Tibial artery (tissue), 4 donors: ENCODE data around the gene ZNF3.

Experiments used
- DNase-seq, 2 donors: peaks; one replicate each; pipeline ENCODE4 v3.0.0-alpha.2; 2019
- H3K27ac ChIP-seq, 2 donors: fragments of 200-600 bp; sonication (generic) in 1 of 2; 1 replicate in 1 of 2; 2 replicates in 1 of 2; pipeline ENCODE4 v1.5.1; 2018 to 2019; ENCODE audit warnings: mild to moderate bottlenecking in 1 of 2
- H3K27me3 ChIP-seq, 2 donors: fragments of 200-600 bp; sonication (generic) in 1 of 2; one replicate each; pipeline versions ENCODE4 v1.5.1 to v1.6.0; 2016 to 2019
- H3K36me3 ChIP-seq, 3 donors: fragments of 200-600 bp; sonication (generic) in 2 of 3; one replicate each; pipeline ENCODE4 v1.5.1; 2016 to 2019; ENCODE audit warnings: mild to moderate bottlenecking in 2 of 3
- H3K4me1 ChIP-seq, 4 donors: fragments of 200-600 bp; sonication (generic) in 2 of 4; 1 replicate in 3 of 4; 2 replicates in 1 of 4; pipeline ENCODE4 v1.5.1; 2016 to 2019
- H3K4me3 ChIP-seq, 2 donors: fragments of 200-600 bp; sonication (generic) in 1 of 2; 1 replicate in 1 of 2; 2 replicates in 1 of 2; pipeline ENCODE4 v1.5.1; 2018 to 2019; ENCODE audit warnings: mild to moderate bottlenecking in 2 of 2
- H3K9me3 ChIP-seq, 3 donors: fragments of 200-600 bp; sonication (generic) in 1 of 3; one replicate each; pipeline ENCODE4 v1.5.1; 2016 to 2019
- intact Hi-C: fragments of 100-400 bp; cut with DNase I; formaldehyde crosslinking; loops from one replicate; pipeline ENCODE4 v1.15.0; 2023; ENCODE audit warnings: low total_unique reads
- TF ChIP-seq, protein P1 (sequence below), 2 experiments: fragments of 200-600 bp in 1 of 2; fragments of 450-650 bp in 1 of 2; IDR thresholded peaks; one replicate each; pipeline ENCODE4 v1.5.1; 2017 to 2019; ENCODE audit warnings: antibody characterized with exemption in 2 of 2, mild to moderate bottlenecking in 1 of 2, moderate library complexity in 1 of 2

The ZNF3 gene

DNA sequence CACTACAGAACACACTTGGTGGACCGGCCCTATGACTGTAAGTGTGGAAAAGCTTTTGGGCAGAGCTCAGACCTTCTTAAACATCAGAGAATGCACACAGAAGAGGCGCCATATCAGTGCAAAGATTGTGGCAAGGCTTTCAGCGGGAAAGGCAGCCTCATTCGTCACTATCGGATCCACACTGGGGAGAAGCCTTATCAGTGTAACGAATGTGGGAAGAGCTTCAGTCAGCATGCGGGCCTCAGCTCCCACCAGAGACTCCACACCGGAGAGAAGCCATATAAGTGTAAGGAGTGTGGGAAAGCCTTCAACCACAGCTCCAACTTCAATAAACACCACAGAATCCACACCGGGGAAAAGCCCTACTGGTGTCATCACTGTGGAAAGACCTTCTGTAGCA, 17.4 kb downstream of the ZNF3 start:
- H3K36me3 ChIP-seq, result peaks cover 48 to 96% (median 63%) of the 10 kb centered on the region in 3 donors

DNA sequence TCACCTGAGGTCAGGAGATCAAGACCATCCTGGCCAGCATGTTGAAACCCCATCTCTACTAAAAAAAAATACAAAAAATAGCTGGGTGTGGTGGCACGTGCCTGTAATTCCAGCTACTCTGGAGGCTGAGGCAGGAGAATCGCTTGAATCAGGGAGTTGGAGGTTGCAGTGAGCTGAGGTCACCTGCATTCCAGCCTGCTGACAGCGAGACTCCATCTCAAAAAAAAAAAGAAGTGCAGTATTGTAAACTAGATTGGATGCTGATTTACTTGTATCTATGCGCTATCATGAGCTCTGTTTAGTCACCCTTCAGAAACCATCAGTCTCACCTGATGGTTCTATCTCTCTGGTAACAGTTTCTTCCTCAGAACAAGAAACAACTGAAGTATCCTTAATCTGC, 18.1 kb downstream of the ZNF3 start:
- Histone ChIP-seq H3K36me3 (peaks cover 52 to 96% (median 67%) of the 10 kb centered on the region in 3 donors), H3K27ac (no peak overlapping the region), H3K9me3 (no peaks in the 10 kb centered on the region), H3K27me3 (no peaks in the 10 kb centered on the region), H3K4me1 (peaks cover 0 to 9% (median 0%) of the 10 kb centered on the region in 4 donors), H3K4me3 (no peak overlapping the region)
- TF ChIP-seq, protein P1, sequence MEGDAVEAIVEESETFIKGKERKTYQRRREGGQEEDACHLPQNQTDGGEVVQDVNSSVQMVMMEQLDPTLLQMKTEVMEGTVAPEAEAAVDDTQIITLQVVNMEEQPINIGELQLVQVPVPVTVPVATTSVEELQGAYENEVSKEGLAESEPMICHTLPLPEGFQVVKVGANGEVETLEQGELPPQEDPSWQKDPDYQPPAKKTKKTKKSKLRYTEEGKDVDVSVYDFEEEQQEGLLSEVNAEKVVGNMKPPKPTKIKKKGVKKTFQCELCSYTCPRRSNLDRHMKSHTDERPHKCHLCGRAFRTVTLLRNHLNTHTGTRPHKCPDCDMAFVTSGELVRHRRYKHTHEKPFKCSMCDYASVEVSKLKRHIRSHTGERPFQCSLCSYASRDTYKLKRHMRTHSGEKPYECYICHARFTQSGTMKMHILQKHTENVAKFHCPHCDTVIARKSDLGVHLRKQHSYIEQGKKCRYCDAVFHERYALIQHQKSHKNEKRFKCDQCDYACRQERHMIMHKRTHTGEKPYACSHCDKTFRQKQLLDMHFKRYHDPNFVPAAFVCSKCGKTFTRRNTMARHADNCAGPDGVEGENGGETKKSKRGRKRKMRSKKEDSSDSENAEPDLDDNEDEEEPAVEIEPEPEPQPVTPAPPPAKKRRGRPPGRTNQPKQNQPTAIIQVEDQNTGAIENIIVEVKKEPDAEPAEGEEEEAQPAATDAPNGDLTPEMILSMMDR (IDR thresholded peaks at IDR 0.05), result no peak
- intact Hi-C loops, result no loop called here
- no peak for DNase-seq

More for the DNA sequence above, 17.4 kb downstream of the ZNF3 start:
- peaks cover 0 to 9% (median 0%) of the 10 kb centered on the region in 4 donors for H3K4me1 ChIP-seq
- TF ChIP-seq, protein P1 (IDR thresholded peaks at IDR 0.05), result no peak
- intact Hi-C loops, result no loop called here
- H3K27me3 ChIP-seq, result no peaks in the 10 kb centered on the region
- H3K4me3 ChIP-seq, result no peak overlapping the region
- H3K27ac ChIP-seq, result no peak overlapping the region
- no peak for DNase-seq
- no peaks in the 10 kb centered on the region for H3K9me3 ChIP-seq

DNA sequence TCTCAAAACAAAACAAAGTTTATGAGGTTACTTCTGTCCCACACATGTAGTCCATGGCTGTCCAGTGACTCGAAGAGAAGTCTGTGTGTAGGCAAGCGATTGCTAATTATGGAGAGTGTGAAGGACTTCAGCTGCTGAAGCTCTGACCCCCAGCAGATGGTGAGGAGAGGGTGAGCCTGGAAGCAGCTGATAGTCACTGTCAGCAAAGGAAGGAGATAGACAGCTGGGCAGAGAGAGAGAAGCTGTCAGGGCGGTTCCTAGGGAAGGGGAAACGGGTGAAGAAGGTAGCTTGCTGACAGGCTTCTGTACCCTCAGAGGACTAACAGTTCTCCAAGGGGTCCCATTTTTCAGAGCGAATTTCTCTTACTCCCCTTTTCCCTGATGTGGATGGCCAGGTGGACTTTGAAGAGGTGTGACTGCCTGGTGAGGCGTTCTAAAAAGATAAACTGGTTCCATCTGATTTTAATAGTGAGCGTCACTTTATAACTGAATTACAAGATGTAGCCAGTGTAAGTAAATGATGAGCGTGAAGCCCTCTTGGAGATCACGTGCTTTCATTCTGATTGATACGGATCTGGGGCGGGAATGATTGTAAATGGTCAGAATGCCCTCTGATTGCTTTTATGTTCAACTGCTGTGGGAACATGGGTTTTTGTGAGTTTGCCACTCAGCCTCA, 19.9 kb downstream of the ZNF3 start:
- Histone ChIP-seq H3K27ac (no peak overlapping the region), H3K36me3 (peaks cover 63 to 97% (median 81%) of the 10 kb centered on the region in 3 donors)
- TF ChIP-seq, protein P1 (IDR thresholded peaks at IDR 0.05), result no peak

DNA sequence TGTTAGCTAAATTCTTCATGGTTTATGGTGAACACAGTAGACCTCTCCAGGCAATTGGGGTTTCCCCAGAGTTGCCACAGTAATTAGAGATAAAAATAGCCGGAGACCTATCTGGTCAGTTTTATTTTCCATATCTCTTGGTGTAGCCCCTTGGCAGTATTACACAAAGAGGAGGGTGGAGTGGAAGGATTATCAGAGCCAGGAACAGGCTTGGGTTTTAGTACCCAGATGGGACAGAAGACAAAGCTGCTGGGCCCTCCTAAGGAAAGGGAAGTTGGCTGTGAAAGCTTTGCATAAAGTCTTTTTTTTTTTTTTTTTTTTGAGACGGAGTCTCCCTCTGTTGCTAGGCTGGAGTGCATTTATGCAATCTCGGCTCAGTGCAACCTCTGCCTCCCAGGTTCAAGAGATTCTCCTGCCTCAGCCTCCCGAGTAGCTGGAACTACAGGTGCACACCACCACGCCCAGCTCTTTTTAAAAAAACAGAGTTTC, 22.2 kb downstream of the ZNF3 start:
- intact Hi-C loops, result no loop called here
- H3K27ac ChIP-seq, result no peak overlapping the region
- DNase-seq, result no peak
- H3K9me3 ChIP-seq, result no peaks in the 10 kb centered on the region
- peaks cover 59 to 77% (median 70%) of the 10 kb centered on the region in 3 donors for H3K36me3 ChIP-seq
- TF ChIP-seq, protein P1 (IDR thresholded peaks at IDR 0.05), result no peak
- H3K27me3 ChIP-seq, result no peaks in the 10 kb centered on the region
- no peak overlapping the region for H3K4me3 ChIP-seq
- H3K4me1 ChIP-seq, result no peaks in the 10 kb centered on the region

More for the DNA sequence above, 19.9 kb downstream of the ZNF3 start:
- Histone ChIP-seq H3K4me3 (no peak overlapping the region), H3K4me1 (peaks cover 0 to 9% (median 0%) of the 10 kb centered on the region in 4 donors), H3K9me3 (no peaks in the 10 kb centered on the region), H3K27me3 (no peaks in the 10 kb centered on the region)
- no peak for DNase-seq
- intact Hi-C loops, result no loop called here

DNA sequence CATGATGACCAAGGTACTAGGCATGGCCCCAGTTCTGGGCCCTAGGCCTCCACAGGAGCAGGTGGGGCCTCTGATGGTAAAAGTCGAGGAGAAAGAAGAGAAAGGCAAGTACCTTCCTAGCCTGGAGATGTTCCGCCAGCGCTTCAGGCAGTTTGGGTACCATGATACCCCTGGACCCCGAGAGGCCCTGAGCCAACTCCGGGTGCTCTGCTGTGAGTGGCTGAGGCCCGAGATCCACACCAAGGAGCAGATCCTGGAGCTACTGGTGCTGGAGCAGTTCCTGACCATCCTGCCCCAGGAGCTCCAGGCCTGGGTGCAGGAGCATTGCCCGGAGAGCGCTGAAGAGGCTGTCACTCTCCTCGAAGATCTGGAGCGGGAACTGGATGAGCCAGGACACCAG, 24.5 kb downstream of the ZNF3 start:
- no peak for DNase-seq
- Histone ChIP-seq H3K4me3 (no peak overlapping the region), H3K27me3 (no peaks in the 10 kb centered on the region), H3K9me3 (no peaks in the 10 kb centered on the region), H3K27ac (no peak overlapping the region), H3K36me3 (peaks cover 40 to 66% (median 50%) of the 10 kb centered on the region in 3 donors), H3K4me1 (no peaks in the 10 kb centered on the region)
- intact Hi-C loops, result no loop called here
- TF ChIP-seq, protein P1 (IDR thresholded peaks at IDR 0.05), result no peak
